GM21576 (cell line): Measurements from ENCODE around the gene THRSP.
A peak's percentile ranks its signal among the peaks of the same experiment; 100 is the strongest.
"Not testable (repeated sequence)": the region's sequence is repeated elsewhere in the genome, so short reads cannot be mapped to it uniquely, and the experiment has no call there.

ENCODE experiments used
- ATAC-seq: cut with Tn5 transposase; IDR thresholded peaks from one replicate; pipeline ENCODE4 v1.9.1; 2021; ENCODE audit warnings: mild to moderate bottlenecking, moderate library complexity; ENCODE audit not compliant: unreplicated experiment

The THRSP gene

DNA sequence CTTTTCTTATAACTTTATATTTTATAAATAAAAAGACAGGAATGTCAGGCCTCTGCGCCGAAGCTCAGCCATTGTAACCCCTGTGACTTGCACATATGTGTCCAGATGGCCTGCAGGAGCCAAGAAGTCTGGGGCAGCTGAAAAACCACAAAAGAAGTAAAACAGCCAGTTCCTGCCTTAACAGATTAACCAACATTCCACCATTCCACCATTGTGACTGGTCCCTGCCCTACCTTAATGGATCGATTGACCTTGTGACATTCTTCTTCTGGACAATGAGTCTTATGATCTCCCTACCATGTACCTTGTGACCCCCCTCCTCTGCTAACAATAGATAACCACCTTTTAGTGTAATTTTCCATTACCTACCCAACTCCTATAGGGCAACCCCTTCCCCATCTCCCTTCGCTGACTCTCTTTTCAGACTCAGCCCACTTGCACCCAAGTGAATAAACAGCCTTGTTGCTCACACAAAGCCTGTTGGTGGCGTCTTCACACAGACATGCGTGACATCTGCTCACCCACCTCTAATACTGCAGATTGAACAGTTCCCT, 22.9 kb downstream of the THRSP start:
- not testable (repeated sequence) for ATAC-seq

- ATAC-seq = no peak
These were observed 30.6 kb downstream of the THRSP start for GRCh38 chr11:78094250-78094649.

DNA sequence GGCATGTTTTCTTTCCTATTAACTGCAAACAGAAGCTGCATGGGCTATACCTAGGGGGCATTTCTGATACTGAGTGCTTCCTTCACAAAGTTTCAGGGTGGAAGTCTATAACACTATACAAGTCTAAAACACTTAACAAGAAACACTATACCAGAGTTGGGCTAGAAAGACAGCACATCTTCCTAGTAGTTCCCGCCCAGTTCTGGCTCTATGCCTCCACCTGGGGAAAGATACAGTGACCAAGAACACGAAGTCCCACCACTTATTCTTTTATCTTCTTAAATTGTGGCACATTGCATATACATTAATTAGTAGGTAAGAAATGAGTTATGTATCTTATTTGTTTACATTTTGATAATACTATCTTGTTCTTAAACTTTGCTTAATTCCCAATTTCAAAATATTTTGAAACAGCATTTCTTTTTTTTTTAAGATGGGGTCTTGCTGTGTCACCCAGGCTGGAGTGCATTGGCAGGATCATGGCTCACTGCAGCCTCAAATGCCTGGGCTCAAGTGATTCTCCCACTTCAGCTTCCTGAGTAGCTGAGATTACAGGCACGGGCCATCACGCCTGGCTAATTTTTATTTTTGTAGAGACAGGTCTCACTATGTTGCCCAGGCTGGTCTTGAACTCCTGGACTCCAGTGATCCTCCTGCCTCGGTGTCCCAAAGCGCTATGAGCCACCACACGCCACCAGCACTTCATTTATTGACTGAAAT, 34.2 kb downstream of the THRSP start:
- ATAC-seq = no peak

DNA sequence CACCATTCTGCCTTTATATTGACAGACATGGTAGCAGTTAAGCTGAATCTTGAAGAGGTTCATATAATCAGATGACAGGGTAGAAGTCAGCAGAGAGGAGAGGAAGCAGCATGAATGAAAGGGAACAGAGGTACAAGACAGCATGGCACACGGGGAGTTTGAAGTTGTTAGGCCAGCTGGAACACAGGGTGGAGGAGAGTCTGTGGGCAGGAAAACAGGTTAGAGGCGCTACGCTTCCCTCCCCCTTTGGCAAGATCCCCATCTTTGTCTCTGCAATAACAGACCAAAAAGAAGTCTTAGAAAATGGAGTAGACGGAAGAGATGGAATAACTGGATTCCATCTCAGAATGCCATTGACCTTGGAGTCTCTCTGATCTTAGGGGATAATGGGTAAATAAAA, 36.0 kb downstream of the THRSP start:
- no peak for ATAC-seq

GRCh38 chr11:78100261-78100660, 36.6 kb downstream of the THRSP start:
- ATAC-seq = no peak

DNA sequence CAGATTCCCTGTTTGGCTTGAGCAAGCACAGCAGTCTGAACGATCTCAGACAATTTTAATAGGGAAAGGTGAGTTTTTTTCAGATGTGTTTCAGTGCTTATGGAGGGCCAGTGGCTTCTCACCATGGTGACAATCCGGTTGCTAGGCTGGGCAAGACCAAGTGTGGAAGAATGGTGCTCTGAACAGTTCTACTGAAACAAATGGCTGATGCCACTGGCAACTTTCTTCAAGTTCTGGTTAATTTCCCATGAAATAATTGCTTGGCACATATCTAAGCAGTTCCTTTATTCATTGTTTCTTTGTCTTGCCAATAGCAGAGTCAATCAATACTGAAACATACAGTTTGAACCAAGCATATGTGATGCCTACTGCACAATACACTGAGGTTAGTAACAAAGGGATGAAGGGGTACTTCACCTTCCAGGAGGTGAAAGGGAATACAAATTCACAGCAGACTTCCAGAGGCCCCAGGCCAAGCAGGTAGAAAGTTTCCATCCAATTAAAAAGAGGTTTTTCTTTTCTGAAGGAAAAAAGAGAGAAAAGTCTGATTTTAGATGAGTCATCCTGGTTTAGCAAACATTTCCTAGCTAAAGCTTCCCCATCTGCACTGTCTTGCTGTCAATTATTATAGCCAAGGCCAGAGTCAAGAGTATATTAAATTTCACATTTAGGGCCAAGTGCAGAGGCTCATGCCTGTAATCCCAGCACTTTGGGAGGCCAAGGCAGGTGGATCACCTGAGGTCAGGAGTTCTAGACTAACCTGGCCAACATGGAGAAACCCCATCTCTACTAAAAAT, 37.2 kb downstream of the THRSP start:
- no peak for ATAC-seq

- no peak for ATAC-seq
These were observed 45.7 kb downstream of the THRSP start for GRCh38 chr11:78109081-78110015.

GRCh38 chr11:78110351-78110750, 46.7 kb downstream of the THRSP start:
- no peak for ATAC-seq

- no peak for ATAC-seq
These were observed 47.2 kb downstream of the THRSP start for GRCh38 chr11:78110830-78111229.

GRCh38 chr11:78111298-78111697, 47.6 kb downstream of the THRSP start:
- no peak for ATAC-seq

GRCh38 chr11:78112582-78113275, 49.1 kb downstream of the THRSP start:
- peak; percentile 71 for ATAC-seq
